GM23338 (cell line): ENCODE results near the gene FGF22. TPM values are rescaled to one million over a fixed set of nuclear protein-coding genes. Genes with fewer than 3 reads are reported as not detected.

ENCODE experiments used
- ATAC-seq: fragments of 200-7000 bp; cut with Tn5 transposase; 3 replicates; pipeline ENCODE4 v1.9.1; 2020
- DNase-seq: peaks from one replicate; pipeline ENCODE4 v3.0.0-alpha.2; 2015; ENCODE audit warnings: low spot score
- H2AFZ ChIP-seq: fragments of 200-600 bp; sonication (generic); 2 replicates; pipeline ENCODE4 v1.8.0; 2016; ENCODE audit warnings: antibody characterized with exemption, mild to moderate bottlenecking, moderate library complexity
- H3F3A ChIP-seq: fragments of 200-600 bp; sonication (generic); replicated peaks from 2 replicates; pipeline ENCODE4 v1.8.0; 2017; ENCODE audit warnings: antibody characterized with exemption, mixed run types, low read depth
- H3K27ac ChIP-seq: fragments of 200-600 bp; sonication (generic); 2 replicates; pipeline ENCODE4 v1.6.1; 2016; ENCODE audit warnings: low read depth
- H3K27me3 ChIP-seq: fragments of 200-600 bp; sonication (generic); 2 replicates; pipeline ENCODE4 v1.8.0; 2016; ENCODE audit warnings: mild to moderate bottlenecking, mixed run types, moderate library complexity; ENCODE audit not compliant: insufficient read depth
- H3K36me3 ChIP-seq: fragments of 200-600 bp; sonication (generic); 2 replicates; pipeline ENCODE4 v1.8.0; 2016; ENCODE audit warnings: mild to moderate bottlenecking; ENCODE audit not compliant: insufficient read depth
- H3K4me1 ChIP-seq: fragments of 200-600 bp; sonication (generic); 2 replicates; pipeline ENCODE4 v1.8.0; 2016; ENCODE audit warnings: mild to moderate bottlenecking, moderate library complexity; ENCODE audit not compliant: insufficient read depth
- H3K4me2 ChIP-seq: fragments of 200-600 bp; sonication (generic); 2 replicates; pipeline ENCODE4 v1.7.1; 2017; ENCODE audit warnings: mixed run types
- H3K4me3 ChIP-seq: fragments of 200-600 bp; sonication (generic); 2 replicates; pipeline ENCODE4 v1.6.1; 2016; ENCODE audit warnings: mixed run types
- H3K79me2 ChIP-seq: fragments of 200-600 bp; sonication (generic); replicated peaks from 2 replicates; pipeline ENCODE4 v1.8.0; 2017; ENCODE audit warnings: mild to moderate bottlenecking; ENCODE audit not compliant: insufficient read depth
- H3K9me2 ChIP-seq: fragments of 200-600 bp; sonication (generic); 2 replicates; pipeline ENCODE4 v1.8.0; 2017; ENCODE audit not compliant: insufficient read depth
- H4K20me1 ChIP-seq: fragments of 200-600 bp; sonication (generic); replicated peaks from 2 replicates; pipeline ENCODE4 v1.8.0; 2017; ENCODE audit warnings: mild to moderate bottlenecking; ENCODE audit not compliant: insufficient read depth
- H3K27ac Mint-ChIP-seq: 2 replicates; pipeline ENCODE4 v1.8.0; 2020; ENCODE audit warnings: inconsistent platforms, mild to moderate bottlenecking, moderate library complexity, mixed read lengths
- H3K27me3 Mint-ChIP-seq: 3 replicates; pipeline ENCODE4 v1.8.0; 2022; ENCODE audit warnings: low read depth, mild to moderate bottlenecking, moderate library complexity, mixed read lengths, inconsistent platforms; ENCODE audit not compliant: insufficient read depth, poor library complexity
- H3K36me3 Mint-ChIP-seq: 3 replicates; pipeline ENCODE4 v1.8.0; 2021; ENCODE audit warnings: low read depth, mild to moderate bottlenecking, inconsistent platforms, moderate library complexity, mixed read lengths
- H3K4me1 Mint-ChIP-seq: 3 replicates; pipeline ENCODE4 v1.8.0; 2020; ENCODE audit warnings: mild to moderate bottlenecking, inconsistent platforms, mixed read lengths
- H3K4me3 Mint-ChIP-seq: 3 replicates; pipeline ENCODE4 v1.8.0; 2021; ENCODE audit warnings: moderate library complexity, mild to moderate bottlenecking, inconsistent platforms, mixed read lengths
- H3K9me3 Mint-ChIP-seq: 3 replicates; pipeline ENCODE4 v1.8.0; 2020; ENCODE audit warnings: moderate library complexity, mild to moderate bottlenecking, inconsistent platforms, mixed read lengths
- CTCF ChIP-seq, 2 experiments: fragments of 200-600 bp in 1 of 2; sonication (generic) in 1 of 2; conservative IDR thresholded peaks; 2 replicates each; pipeline versions ENCODE4 v1.5.1 to v1.6.1; 2016 to 2017; ENCODE audit warnings: antibody characterized with exemption in 2 of 2, low read depth in 2 of 2, mild to moderate bottlenecking in 2 of 2, moderate library complexity in 1 of 2
- ETS1 ChIP-seq: IDR thresholded peaks from 2 replicates; pipeline ENCODE4 v1.6.1; 2016; ENCODE audit warnings: antibody characterized with exemption
- EZH2phosphoT487 ChIP-seq: fragments of 200-600 bp; sonication (generic); IDR thresholded peaks from one replicate; pipeline ENCODE4 v1.8.1; 2018; ENCODE audit warnings: antibody characterized with exemption; ENCODE audit not compliant: unreplicated experiment
- JUNB ChIP-seq: IDR thresholded peaks from one replicate; pipeline ENCODE4 v1.6.1; 2016; ENCODE audit warnings: antibody characterized with exemption; ENCODE audit not compliant: unreplicated experiment
- POLR2AphosphoS5 ChIP-seq: IDR thresholded peaks from 2 replicates; pipeline ENCODE4 v1.6.1; 2016; ENCODE audit warnings: antibody characterized with exemption, low read depth
- REST ChIP-seq: IDR thresholded peaks from one replicate; pipeline ENCODE4 v1.6.1; 2018; ENCODE audit warnings: antibody characterized with exemption; ENCODE audit not compliant: unreplicated experiment
- ZNF114 ChIP-seq: fragments of 250-450 bp; sonication (Bioruptor Pico); IDR thresholded peaks from 2 replicates; pipeline ENCODE4 v1.5.0; 2020; ENCODE audit warnings: mild to moderate bottlenecking, moderate library complexity
- ZNF331 ChIP-seq: fragments of 250-450 bp; sonication (Bioruptor Pico); IDR thresholded peaks from 2 replicates; pipeline ENCODE4 v1.5.0; 2020; ENCODE audit warnings: low read depth, mild to moderate bottlenecking, moderate library complexity
- ZNF462 ChIP-seq: fragments of 250-450 bp; sonication (Bioruptor Pico); IDR thresholded peaks from 2 replicates; pipeline ENCODE4 v1.5.0; 2020; ENCODE audit warnings: mild to moderate bottlenecking, moderate library complexity
- polyA plus RNA-seq: library from polyadenylated mRNA; unstranded; fragments of >200 nt; fragmentation: Nextera tagmentation; extraction: Ambion mirVana; gene quantifications from 2 replicates; pipeline ENCODE4 v1.2.1, GENCODE V29; 2016
- total RNA-seq: library from RNA; depleted of rRNA; stranded (reverse); fragments of >200 nt; shearing (Covaris generic); gene quantifications from 2 replicates; pipeline ENCODE4 v1.2.3, GENCODE V29; 2014

Gene FGF22
- total and polyA plus RNA-seq, 2 experiments from 2014 or later = 1.0 to 2.8 TPM

GRCh38 chr19:611481-611868 is 28.2 kb upstream of the FGF22 start:
- H3K27ac Mint-ChIP-seq = no peak overlapping the region
- H3K27ac ChIP-seq = no peak overlapping the region
- peaks cover 6% of the 10 kb centered on the region for H3K4me1 Mint-ChIP-seq

More at GRCh38 chr19:611481-611868, 28.2 kb upstream of the FGF22 start:
- ATAC-seq (no peak), DNase-seq (no peak)
- H3K27me3 ChIP-seq = no peaks in the 10 kb centered on the region
- H3K79me2 ChIP-seq = no peaks in the 10 kb centered on the region
- H3F3A ChIP-seq = no peaks in the 10 kb centered on the region
- no peak overlapping the region for H3K4me3 ChIP-seq
- H2AFZ ChIP-seq = no peak overlapping the region
- Mint-ChIP-seq H3K27me3 (peaks cover 17% of the 10 kb centered on the region), H3K36me3 (peaks cover 8% of the 10 kb centered on the region; the same call in 1 of the 3 replicates), H3K4me3 (no peak overlapping the region), H3K9me3 (peaks cover 4% of the 10 kb centered on the region; the same call in 1 of the 3 replicates)
- no peaks in the 10 kb centered on the region for H3K36me3 ChIP-seq
- H4K20me1 ChIP-seq = no peaks in the 10 kb centered on the region; the same call in none of the 2 replicates
- TF ChIP-seq ZNF462 (CRISPR knock-in tag) = no peak
- TF ChIP-seq ETS1 = no peak
- TF ChIP-seq ZNF331 (CRISPR knock-in tag) = no peak
- TF ChIP-seq CTCF (conservative IDR thresholded peaks at IDR 0.05; ENCODE audit: low read depth in 2 of 2) = no peak
- no peak for TF ChIP-seq EZH2phosphoT487
- TF ChIP-seq ZNF114 = no peak
- no peak for TF ChIP-seq REST
- TF ChIP-seq JUNB = no peak
- no peak for TF ChIP-seq POLR2AphosphoS5
- H3K4me1 ChIP-seq = no peaks in the 10 kb centered on the region
- H3K4me2 ChIP-seq = no peak overlapping the region
- H3K9me2 ChIP-seq = no peaks in the 10 kb centered on the region
